Keratinocyte (primary cell): ENCODE data around the gene CRBN.

Source experiments
- CTCF ChIP-seq, 3 experiments: IDR thresholded peaks in 1 of 3; conservative IDR thresholded peaks in 1 of 3; optimal IDR thresholded peaks in 1 of 3; 2 replicates in 2 of 3; 3 replicates in 1 of 3; pipeline versions ENCODE3 to v1.5.1; 2011; ENCODE audit warnings: low read length in 3 of 3, mild to moderate bottlenecking in 3 of 3, moderate library complexity in 2 of 3, control low read depth in 1 of 3, inconsistent platforms in 1 of 3; ENCODE audit not compliant: insufficient read depth in 2 of 3; ENCODE audit errors: extremely low read depth in 1 of 3
- EZH2 ChIP-seq: IDR thresholded peaks from one replicate; pipeline ENCODE4 v1.6.1; 2012; ENCODE audit warnings: inconsistent platforms, mild to moderate bottlenecking, low read length, moderate library complexity

GRCh38 chr3:3179407-3180094 lies at the start of gene CRBN:
- TF ChIP-seq CTCF (optimal IDR thresholded peaks at IDR 0.05 in 1 of 3, IDR thresholded peaks at IDR 0.05 in 1 of 3, conservative IDR thresholded peaks at IDR 0.05 in 1 of 3; ENCODE audit: extremely low read depth in 1 of 3, insufficient read depth in 2 of 3, low read length in 3 of 3), result peak; percentile 87 to 97 (median 94)
- no peak for TF ChIP-seq EZH2
